GM18858 (cell line): ENCODE results near the gene IDH2.
"Not testable (repeated sequence)": the region's sequence is repeated elsewhere in the genome, so short reads cannot be mapped to it uniquely, and the experiment has no call there.

Experiments used
- ATAC-seq: cut with Tn5 transposase; IDR thresholded peaks from one replicate; pipeline ENCODE4 v1.9.1; 2021; ENCODE audit not compliant: unreplicated experiment

Gene IDH2

DNA sequence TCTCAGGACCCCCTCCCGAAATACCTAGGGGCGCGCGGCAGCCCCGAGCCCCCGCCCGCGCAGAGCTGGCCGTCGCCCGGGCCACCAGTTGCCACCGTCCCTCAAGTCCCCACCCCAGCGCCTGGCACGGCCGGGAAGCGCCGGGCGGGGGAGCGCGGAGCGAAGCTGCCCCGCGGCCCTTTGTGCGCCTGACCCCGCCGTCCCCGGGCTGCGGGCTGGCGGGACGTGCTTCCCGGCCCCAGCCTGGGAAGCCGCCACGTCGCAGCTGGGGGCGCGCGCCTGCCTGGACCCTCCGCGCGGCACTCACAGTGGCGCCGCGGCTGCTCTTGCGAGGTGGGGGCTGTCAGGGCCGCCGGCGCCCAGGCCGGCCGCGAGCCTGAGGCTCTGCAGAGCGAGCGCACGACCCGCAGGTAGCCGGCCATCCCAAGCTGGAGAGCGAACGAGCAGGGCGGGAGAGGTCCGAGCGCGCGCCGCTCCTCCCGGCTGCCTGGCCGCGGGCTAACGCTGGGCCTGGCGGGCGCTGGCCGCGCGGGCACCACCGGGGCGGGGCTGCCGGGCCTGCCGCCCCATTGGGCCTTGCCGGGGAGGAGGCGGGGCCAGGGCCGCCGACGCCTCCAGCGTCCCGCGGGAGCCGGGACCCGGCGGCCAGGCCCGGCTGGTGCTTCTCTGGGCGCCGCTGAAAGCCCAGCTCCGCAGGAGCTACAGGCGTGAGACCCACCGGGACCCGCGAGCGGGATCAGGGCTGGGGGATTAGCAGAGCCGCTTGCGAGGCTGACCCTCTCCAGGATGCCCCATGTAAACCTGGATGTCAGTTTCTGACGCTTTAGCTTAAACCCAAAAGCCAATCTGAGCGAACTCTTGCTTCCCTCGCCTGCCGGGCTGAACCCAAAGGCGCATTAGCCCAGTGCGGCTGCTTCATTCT is at the start of gene IDH2:
TSS of gene IDH2 (minus strand) at position 500 of the 922 bp plus-strand sequence. CDS start at position 422, 78 bp downstream.
- ATAC-seq: peak; percentile 52

DNA sequence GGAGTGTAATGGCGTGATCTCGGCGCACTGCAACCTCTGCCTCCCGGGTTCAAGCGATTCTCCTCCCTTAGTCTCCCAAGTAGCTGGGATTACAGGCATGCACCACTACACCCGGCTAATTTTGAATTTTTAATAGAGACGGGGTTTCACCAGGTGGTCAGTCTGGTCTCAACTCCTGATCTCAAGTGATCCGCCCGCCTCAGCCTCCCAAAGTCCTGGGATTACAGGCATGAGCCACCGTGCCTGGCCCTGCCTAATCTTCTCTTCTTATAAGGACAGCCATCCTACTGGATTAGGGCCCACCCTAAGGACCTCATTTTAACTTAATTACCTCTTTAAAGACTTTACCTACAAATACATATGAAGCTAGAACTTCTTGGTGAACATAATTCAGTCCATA is 48.3 kb upstream of the IDH2 start:
- ATAC-seq: not testable (repeated sequence)

DNA sequence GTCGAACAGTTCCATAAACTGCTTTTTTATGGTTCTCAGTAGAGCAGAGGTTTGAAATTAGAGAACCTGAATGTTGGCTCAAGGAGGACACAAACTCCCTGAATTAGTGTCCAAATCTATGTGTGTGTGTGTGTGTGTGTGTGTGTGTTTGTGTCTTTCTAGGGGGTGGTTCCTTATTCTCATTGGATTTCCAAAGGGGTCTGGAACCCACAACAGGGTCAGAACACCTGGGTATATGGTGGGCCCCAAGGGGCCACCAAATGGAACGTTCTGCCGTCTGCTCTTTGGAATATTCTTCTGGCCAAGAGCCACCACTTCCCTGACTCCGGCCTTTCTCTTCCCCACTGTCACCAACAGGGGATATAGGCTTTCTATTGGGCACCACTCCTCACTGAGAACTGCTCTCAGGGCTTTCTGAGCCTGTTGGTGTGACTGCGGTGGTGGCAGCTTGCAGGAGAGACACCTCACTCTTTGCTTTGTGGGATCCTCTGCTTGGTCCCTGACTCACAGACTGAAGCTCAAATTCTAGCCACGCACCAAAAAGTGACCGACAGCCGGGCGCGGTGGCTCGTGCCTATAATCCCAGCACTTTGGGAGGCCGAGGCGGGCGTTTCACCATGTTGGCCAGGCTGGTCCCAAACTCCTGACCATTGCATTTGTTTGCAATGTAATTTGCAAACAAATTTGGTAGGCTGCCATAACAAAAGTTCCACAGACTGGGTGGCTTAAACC is 47.5 kb upstream of the IDH2 start:
- no peak for ATAC-seq

DNA sequence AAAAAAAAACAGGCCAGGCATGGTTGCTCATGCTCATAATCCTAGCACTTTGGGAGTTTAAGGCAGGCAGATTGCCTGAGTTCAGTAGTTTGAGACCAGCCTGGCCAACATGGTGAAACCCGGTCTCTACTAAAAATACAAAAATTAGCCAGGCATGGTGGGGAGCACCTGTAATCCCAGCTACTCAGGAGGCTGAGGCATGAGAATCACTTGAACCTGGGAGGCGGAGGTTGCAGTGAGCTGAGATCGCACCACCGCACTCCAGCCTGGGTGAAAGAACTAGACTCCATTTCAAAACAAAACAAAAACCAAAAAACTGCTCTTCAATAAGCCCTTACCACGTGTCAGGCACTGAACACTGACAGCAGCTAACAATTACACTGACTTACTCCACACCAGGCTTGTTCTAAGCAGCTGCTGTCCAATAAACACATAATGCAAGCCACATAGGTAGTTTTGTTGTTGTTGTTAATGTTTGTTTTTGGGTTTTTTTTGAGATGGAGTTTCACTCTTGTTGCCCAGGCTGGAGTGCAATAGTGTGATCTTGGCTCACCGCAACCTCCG is 44.0 kb upstream of the IDH2 start:
- not testable (repeated sequence) for ATAC-seq

DNA sequence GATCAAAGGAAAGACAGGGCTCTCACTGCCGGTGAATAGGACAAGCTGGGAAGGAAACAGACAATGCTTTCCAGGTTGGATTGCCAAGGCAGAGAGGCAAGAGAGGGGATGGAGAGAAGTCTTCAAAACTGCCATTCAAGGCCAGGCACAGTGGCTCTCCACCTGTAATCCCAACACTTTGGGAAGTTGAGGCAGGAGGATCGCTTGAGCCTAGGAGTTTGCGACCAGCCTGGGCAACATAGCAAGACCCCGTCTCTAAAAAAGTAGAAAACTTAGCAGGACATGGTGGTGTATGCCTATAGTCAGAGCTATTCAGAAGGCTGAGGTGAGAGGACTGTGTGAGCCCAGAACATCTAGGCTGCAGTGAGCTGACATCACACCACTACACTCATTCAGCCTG is 43.5 kb upstream of the IDH2 start:
- ATAC-seq: no peak

DNA sequence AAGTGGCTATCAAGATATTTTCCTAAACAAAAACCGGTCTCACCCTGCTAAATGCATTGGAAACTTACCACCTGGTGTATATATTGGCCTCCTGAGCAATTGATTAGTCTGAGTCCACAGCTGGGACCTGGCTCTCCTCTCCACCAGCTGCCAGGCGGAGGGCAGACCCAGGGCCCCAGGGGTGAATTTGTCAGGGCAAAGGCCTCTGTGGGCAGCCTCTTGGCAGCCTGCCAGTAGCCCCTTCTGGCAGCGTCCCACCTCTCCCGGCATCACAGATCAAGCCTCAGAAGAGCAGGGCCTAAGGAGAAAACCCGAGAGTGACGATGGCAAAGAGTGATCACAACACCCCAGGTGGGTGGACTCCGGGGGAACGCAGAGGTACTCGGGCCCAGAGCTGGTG is 43.0 kb upstream of the IDH2 start:
- ATAC-seq: no peak

DNA sequence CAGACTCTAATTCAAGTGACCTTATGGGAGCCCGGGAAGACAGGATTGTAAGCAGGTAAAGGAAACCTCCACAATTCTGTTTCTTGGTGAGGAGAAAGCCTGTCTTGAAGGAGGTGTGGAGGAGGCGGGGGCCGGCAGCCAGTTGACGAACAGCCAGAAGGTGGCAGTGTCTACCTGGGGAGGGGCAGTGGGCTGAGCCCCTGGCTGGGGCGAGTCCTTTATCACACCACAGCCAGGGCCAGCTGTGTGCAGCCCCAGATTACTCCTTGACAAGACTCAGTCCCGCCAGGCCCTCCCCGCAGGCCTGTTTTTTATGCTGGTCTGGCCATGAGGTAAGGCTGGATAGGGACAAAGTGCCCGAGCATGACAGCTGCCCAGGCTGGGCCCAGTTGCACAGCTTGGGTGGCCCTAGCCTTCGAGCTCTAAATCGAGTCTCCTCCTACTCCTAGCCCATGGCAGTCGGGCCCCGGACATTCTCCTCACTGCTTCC is 40.9 kb upstream of the IDH2 start:
- no peak for ATAC-seq

DNA sequence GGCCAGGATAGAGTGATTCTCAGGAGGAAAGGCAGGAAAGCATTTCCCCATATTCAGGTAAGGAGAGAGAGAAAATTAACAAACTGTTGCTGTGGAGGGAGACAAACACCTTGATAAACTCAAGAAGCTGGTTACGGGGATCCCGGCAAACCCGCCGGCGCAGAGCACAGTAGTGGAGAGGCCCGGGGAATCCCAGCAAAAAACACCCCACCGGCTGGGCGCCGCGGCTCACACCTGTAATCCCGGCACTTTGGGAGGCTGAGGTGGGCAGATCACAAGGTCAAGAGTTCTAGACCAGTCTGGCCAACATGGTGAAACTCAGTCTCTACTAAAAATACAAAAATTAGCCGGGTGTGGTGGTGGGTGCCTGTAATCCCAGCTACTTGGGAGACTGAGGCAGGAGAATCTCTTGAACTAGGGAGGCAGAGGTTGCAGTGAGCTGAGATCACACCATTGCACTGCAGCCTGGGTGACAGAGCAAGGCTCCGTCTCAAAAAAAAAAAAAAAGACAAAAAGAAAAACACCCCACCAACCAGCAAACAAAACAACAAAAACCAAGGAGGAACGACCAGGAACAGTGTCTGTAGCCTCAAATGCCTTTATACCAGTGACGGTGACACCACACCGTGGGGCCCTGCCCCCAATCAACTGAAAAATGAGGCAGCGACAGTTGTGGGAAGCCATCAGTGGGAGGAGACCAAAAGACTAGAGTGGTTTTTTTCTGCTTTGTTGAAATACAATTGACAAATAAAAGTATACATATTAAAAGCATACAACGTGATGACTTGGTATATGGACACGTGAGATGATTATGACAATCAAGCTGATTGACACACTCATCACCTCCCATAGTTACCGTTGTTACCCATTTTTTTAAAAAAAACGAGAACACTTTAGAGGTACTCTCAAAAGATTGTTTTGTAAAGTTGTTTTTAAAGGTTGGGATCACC is 40.2 kb upstream of the IDH2 start:
- no peak for ATAC-seq

DNA sequence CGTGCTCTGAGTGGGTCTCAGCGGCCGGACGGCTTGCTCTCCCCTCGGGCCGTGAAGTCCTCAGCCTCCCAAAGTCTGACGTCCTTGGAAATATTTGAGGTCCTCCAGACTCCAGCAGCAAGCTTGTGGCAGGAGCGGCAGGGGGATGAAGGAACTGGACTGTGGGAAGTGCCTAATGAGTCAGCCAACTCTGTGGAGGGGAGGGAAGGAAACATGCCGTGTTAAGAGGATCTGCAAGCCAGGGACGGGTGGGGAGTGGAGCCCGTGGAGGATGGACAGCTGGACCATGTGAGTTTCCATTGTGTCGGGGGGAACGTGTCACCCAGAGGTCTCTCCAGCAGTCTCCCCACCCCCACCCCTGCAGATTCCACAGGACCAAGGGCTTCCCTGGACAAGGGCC is 39.4 kb upstream of the IDH2 start:
- ATAC-seq: no peak

DNA sequence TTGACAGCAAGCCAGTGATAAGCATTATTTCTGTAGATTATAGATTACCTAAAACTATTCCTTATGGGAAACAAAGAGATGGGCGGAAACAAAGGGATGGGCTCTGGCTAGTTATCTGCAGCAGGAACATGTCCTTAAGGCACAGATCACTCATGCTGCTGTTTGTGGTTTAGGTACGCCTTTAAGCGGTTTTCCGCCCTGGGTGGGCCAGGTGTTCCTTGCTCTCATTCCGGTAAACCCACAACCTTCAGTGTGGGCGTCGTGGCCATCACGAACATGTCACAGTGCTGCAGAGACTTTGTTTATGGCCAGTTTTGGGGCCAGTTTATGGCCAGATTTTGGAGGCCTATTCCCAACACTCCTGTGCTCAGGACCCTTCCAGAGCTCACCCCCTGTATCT is 37.3 kb upstream of the IDH2 start:
- ATAC-seq: not testable (repeated sequence)

DNA sequence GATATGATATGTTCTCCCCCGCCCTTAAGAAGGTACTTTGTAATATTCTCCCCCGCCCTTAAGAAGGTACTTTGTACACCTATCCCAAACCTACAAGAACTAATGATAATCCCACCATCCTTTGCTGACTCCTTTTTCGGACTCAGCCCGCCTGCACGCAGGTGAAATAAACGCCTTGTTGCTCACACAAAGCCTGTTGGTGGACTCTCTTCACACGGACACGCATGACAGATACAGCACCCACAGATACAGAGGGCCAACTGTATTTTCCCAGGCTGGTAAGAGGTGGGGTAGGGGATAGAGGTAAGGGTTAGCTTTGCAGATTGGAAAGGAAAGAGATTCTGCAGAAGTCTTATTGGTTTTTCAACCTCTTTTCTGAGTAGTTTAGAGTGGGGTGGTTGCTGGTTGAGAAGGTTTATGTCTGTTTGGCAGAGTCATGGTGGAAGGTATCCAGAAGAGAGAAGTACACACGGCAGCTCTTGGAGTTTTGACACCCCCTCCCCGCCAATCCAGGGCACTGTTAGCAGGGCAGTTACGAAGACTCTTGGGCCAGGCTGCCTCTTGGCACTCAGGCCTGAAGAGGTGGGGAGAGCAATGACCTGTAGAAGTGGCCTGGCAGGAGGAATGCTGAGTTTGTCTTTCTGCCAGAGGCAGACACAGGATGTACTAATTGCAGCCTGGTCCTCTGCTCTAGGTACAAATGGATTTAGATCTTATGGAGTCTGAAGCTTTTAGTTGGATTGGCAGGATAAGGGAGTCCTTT is 36.0 kb upstream of the IDH2 start:
- no peak for ATAC-seq

DNA sequence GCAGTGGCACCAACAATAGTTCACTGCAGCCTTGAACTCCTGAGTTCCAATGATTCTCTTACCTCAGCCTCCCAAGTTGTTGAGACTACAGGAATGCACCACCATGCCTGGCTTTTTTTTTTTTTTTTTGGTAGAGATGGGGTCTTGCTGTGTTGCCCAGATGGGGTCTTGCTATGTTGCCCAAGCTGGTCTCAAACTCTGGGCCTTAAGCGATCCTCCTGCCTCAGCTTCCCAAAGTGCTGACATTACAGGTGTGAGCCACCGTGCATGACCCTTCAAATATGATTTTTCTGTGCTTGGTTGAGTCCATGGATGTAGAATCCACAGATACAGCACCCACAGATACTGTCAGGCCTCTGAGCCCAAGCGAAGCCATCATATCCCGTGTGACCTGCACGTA is 30.2 kb upstream of the IDH2 start:
- no peak for ATAC-seq

DNA sequence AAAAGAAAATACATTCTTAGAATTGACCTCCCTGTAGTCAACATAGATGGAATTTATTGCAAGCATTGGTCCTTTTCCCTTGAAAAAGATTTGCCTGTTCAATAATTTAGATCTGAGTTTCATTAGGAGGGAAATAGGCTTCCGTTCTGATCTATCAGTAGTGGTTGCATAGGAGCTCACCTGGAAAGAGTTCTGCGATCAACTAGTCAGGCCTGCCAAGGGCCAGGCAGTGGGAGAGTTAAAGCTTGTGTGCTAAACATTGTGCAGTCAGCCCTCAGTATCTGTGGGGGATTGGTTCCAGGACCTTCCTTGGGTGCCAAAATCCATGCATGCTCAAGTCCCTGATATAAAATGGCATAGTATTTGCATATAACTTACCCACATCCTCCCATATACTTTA is 29.6 kb upstream of the IDH2 start:
- ATAC-seq: no peak

DNA sequence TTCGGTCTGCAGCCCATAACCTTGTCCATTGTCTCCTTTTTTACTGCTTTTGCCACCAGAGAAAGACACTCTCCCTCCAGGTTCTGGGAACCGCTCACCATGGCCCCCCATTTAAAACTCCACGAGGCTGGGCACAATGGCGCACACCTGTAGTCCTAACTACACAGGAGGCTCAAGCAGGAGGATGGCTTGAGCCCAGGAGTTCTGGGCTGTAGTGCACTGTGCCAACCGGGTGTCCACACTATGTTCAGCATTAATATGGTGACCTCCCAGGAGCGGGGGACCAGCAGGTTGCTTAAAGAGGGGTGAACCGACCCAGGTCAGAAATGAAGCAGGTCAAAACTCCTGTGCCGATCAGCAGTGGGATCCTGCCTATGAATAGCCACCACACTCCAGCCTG is 28.0 kb upstream of the IDH2 start:
- ATAC-seq: no peak

DNA sequence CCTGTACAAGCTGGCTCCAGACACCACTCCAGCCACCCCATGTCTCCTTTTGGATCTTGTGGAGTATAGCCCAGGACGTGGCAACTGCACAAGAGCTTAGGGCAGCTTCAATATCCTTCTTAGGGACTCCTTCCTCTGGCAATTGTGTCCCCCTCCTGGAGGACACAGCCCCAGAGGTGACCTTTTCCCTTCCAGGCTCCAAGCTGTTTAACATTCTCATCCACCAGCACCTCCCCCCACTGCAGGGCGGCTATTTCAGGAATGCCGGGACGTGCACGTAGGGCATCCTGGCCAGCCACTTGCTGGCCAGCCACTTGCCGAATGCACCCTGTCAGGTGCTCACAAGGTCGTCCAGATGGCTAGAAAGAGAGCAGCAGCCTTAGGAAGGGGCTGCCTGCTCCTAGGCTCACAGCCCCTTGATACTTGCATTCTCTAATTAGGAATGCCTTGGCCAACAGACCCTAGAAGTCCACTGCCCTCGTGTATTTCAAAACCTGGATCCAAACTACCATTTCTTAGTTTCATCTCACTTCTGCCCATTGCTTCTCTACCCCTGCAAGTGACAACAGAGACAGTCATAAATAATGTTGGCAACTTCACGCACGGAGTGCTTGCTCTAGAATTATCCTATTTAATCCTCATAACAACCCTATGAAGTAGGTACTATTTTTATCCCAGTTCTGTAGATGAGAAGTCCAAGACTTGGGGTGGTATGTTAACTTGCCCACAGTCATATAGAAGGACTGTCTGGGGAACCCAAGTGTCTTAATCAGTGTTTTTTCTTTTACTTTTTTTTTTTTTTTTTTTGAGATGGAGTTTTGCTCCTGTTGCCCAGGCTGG is 24.5 kb upstream of the IDH2 start:
- no peak for ATAC-seq

DNA sequence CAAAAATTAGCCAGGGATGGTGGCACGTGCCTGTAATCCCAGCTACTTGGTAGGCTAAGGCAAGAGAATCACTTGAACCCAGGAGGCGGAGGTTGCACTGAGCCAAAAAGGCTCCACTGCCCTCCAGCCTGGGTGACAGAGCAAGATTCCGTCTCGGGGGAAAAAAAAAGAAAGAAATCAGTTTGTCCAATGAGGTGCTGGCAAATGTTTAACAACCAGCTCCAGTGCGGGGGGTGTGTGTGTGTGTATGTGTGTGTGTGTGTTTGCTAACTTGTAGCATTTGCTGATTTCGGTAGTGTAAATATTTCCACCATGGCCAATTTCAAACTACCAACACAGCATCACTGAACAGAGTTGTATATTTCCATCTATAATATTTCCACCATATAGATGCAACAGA is 23.8 kb upstream of the IDH2 start:
- ATAC-seq: no peak

DNA sequence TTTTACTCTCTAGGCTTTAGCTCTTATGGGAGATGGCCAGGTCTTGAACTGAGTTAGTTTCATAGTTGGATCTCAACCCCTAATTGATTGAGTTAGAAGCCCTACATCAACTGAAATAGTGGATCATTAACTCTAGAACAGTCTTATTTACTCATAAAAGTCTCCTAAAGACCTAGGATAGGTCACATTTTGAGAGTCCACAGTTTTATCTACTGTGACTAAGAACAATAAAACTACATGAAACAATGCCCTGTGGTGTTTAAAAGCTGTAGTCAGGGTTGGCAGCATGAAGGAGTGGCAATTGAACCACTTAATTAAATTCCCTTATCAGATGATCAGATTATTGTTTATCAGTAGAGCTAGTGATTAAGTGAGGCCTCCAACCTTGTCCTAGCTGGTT is 22.2 kb upstream of the IDH2 start:
- no peak for ATAC-seq

DNA sequence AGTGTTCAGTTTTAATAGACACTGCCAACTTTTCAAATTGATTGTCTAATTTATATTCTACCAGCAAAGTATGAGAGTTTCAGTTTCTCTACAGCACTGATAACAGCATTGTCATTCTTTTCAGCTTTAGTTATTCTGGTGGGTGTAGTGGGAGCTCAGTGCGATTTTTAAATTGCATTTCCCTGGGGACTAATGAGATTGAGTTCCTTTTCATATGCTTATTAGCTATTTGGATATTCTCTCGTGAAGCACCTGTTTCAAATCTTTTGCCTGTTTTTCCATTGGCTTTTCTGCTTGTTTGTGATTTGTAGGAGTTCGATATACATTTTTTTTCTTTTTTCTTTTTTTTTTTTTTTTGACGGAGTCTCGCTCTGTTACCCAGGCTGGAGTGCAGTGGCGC is 18.8 kb upstream of the IDH2 start:
- no peak for ATAC-seq

DNA sequence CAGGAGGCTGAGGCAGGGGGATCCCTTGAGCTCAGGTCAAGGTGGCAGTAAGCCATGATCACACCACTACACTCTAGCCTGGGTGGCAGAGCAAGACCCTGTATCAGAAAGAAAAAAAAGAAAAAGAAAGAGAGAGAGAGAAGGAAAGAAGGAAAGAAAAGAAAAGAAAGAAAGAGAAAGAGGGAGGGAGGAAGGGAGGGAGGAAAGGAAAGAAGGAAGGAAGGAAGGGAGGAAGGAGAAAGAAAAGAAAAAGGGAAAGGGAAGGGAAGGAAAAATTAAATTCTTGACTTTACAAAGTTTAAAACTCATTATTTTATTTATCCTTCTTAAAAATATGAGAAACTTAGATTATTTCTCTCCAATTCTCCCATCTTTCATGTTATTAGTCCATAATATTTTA is 17.1 kb upstream of the IDH2 start:
- ATAC-seq: no peak
